Fibroblast of lung (primary cell): Measurements from ENCODE around the gene TMEM97. TPM values are rescaled to one million over a fixed set of nuclear protein-coding genes. Genes with fewer than 3 reads are reported as not detected.

ENCODE experiments used
- DNase-seq, 2 donors: peaks; one replicate each; pipeline versions ENCODE4 v3.0.0 to v3.0.0-alpha.2; 2010; ENCODE audit warnings: low read depth in 2 of 2
- H2AFZ ChIP-seq: 2 replicates; pipeline ENCODE4 v1.5.1; 2012; ENCODE audit warnings: low read length, control low read depth, inconsistent platforms
- H3K27ac ChIP-seq: 2 replicates; pipeline ENCODE4 v1.5.1; 2011; ENCODE audit warnings: low read length, control low read depth; ENCODE audit not compliant: insufficient read depth
- H3K27me3 ChIP-seq: 2 replicates; pipeline ENCODE4 v1.5.1; 2011; ENCODE audit warnings: mild to moderate bottlenecking, low read length; ENCODE audit not compliant: control insufficient read depth, insufficient read depth
- H3K36me3 ChIP-seq: 2 replicates; pipeline ENCODE4 v1.5.1; 2011; ENCODE audit warnings: low read length; ENCODE audit not compliant: control insufficient read depth, insufficient read depth
- H3K4me1 ChIP-seq: 2 replicates; pipeline ENCODE4 v1.5.1; 2011; ENCODE audit warnings: low read length; ENCODE audit not compliant: control insufficient read depth, insufficient read depth; ENCODE audit errors: extremely low read depth
- H3K4me2 ChIP-seq: 2 replicates; pipeline ENCODE4 v1.5.1; 2011; ENCODE audit warnings: low read length, control low read depth; ENCODE audit not compliant: insufficient read depth; ENCODE audit errors: extremely low read depth
- H3K4me3 ChIP-seq, 4 experiments: fragments of 200-600 bp in 1 of 4; sonication (generic) in 1 of 4; replicated peaks in 1 of 4; 2 replicates each; pipeline ENCODE4 v1.5.1; 2011 to 2016; ENCODE audit warnings: low read length in 4 of 4, low read depth in 3 of 4, mild to moderate bottlenecking in 3 of 4, control low read depth in 2 of 4, inconsistent platforms in 1 of 4, mixed read lengths in 1 of 4; ENCODE audit not compliant: insufficient read depth in 1 of 4; ENCODE audit errors: control extremely low read depth in 1 of 4
- H3K79me2 ChIP-seq: 2 replicates; pipeline ENCODE4 v1.5.1; 2012; ENCODE audit warnings: mild to moderate bottlenecking, low read length, inconsistent platforms; ENCODE audit not compliant: control insufficient read depth, insufficient read depth
- H3K9ac ChIP-seq: 2 replicates; pipeline ENCODE4 v1.5.1; 2011; ENCODE audit warnings: mild to moderate bottlenecking, low read length, control low read depth; ENCODE audit not compliant: insufficient read depth
- H3K9me3 ChIP-seq: 2 replicates; pipeline ENCODE4 v1.5.1; 2012; ENCODE audit warnings: low read depth, low read length; ENCODE audit not compliant: control insufficient read depth, insufficient read depth
- H4K20me1 ChIP-seq: 2 replicates; pipeline ENCODE4 v1.5.1; 2011; ENCODE audit warnings: low read length; ENCODE audit not compliant: control insufficient read depth, insufficient read depth; ENCODE audit errors: extremely low read depth
- EZH2 ChIP-seq: IDR thresholded peaks from 2 replicates; pipeline ENCODE4 v1.5.1; 2012; ENCODE audit warnings: low read length, control low read depth, mild to moderate bottlenecking; ENCODE audit errors: missing control alignments
- polyA plus RNA-seq, 2 donors: library from polyadenylated mRNA; depleted of rRNA in 1 of 2; stranded (reverse) in 1 of 2; unstranded in 1 of 2; fragments of >200 nt; gene quantifications; 2 replicates each; pipeline ENCODE4 v1.2.1, GENCODE V29; 2011 to 2012; ENCODE audit warnings: missing spikeins in 1 of 2
- total RNA-seq: library from RNA; depleted of rRNA; stranded (reverse); fragments of >200 nt; gene quantifications from 2 replicates; pipeline ENCODE4 v1.2.1, GENCODE V29; 2014
- TF ChIP-seq, protein P1 (sequence below), 2 donors: IDR thresholded peaks in 1 of 2; conservative IDR thresholded peaks in 1 of 2; 1 replicate in 1 of 2; 2 replicates in 1 of 2; pipeline ENCODE4 v1.5.1; 2011 to 2012; ENCODE audit warnings: low read length in 2 of 2, control low read depth in 1 of 2, inconsistent platforms in 1 of 2, low read depth in 1 of 2, mild to moderate bottlenecking in 1 of 2

The TMEM97 gene
- total and polyA plus RNA-seq, 2 donors (not counting 1 experiment from before 2014, with no cell fraction given) = 34.4 to 43.6 TPM

DNA sequence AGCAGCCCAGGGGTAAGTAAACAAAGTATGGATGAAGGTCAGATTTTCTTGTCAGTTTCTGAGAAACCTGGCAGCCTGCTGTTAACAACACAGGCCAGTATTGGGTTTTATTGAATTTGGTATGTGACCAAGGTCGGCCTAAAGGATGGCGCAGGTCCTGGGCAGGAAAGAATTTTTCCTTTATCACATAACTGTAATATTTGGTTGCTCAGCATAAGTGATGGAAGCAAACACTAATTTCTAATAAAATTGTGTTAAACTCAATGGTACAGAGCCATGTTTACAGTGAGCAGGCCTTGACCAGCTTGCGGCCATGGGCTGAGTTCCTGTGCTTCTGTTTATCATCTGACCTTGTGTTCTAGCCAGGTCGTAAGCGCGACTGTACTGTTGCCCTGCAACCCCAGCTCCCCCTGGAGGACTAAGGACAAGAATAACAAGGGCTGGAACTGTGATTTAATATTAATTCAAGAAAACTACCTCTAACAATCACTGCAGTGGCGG is 27.8 kb downstream of the TMEM97 start:
- Histone ChIP-seq H4K20me1 (no peaks in the 10 kb centered on the region), H3K4me2 (peak overlapping the region; percentile 17), H3K36me3 (peaks cover 47% of the 10 kb centered on the region), H3K9ac (no peak overlapping the region), H3K9me3 (no peaks in the 10 kb centered on the region), H2AFZ (no peak overlapping the region), H3K27me3 (no peaks in the 10 kb centered on the region), H3K27ac (peak overlapping the region; percentile 47), H3K79me2 (no peaks in the 10 kb centered on the region), H3K4me3 (no peak overlapping the region), H3K4me1 (peaks cover 17% of the 10 kb centered on the region)
- no peak for TF ChIP-seq EZH2
- TF ChIP-seq, protein P1, sequence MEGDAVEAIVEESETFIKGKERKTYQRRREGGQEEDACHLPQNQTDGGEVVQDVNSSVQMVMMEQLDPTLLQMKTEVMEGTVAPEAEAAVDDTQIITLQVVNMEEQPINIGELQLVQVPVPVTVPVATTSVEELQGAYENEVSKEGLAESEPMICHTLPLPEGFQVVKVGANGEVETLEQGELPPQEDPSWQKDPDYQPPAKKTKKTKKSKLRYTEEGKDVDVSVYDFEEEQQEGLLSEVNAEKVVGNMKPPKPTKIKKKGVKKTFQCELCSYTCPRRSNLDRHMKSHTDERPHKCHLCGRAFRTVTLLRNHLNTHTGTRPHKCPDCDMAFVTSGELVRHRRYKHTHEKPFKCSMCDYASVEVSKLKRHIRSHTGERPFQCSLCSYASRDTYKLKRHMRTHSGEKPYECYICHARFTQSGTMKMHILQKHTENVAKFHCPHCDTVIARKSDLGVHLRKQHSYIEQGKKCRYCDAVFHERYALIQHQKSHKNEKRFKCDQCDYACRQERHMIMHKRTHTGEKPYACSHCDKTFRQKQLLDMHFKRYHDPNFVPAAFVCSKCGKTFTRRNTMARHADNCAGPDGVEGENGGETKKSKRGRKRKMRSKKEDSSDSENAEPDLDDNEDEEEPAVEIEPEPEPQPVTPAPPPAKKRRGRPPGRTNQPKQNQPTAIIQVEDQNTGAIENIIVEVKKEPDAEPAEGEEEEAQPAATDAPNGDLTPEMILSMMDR (conservative IDR thresholded peaks at IDR 0.05 in 1 of 2, IDR thresholded peaks at IDR 0.05 in 1 of 2; ENCODE audit: low read depth in 1 of 2, low read length in 2 of 2) = peak; percentile 34 to 60
- peak in 1 of 2 donors; percentile 80 for DNase-seq

DNA sequence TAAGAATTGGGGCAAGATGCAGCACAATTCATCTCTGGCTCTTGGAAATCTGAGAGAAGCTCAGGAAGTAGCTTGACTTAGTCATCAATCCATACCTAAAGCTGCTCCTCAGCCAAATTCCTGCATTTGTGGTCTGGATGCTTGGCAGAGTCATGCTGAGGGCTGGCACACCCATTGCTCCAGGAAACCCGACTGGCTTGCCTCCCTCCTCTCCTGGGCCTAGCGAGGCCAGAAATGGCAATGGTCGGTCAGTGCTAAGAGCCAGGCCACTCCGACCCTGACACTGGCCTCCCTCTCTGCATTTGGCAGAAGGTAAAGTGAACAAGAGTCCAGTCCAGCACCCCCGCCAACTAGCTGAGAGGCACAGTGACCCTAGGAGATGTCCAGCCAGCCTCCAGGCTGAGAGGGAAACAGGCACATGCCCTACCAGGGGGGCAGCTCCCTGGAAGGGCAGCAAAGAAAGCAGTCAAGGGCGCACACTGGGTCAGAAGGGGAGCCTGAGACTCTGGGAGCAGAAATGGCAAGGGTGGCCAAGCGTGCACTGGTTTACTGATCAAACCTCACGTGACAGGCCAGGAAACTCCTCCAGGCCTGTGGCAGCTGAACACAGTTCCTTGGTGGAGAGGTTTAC is 28.4 kb downstream of the TMEM97 start:
- no peak for TF ChIP-seq EZH2
- TF ChIP-seq, protein P1 (conservative IDR thresholded peaks at IDR 0.05 in 1 of 2, IDR thresholded peaks at IDR 0.05 in 1 of 2; ENCODE audit: low read depth in 1 of 2, low read length in 2 of 2) = no peak
- Histone ChIP-seq H3K27ac (peak overlapping the region; percentile 72), H3K4me3 (no peak overlapping the region), H3K79me2 (no peaks in the 10 kb centered on the region), H3K9ac (no peak overlapping the region), H3K4me1 (peaks cover 17% of the 10 kb centered on the region), H3K4me2 (peak overlapping the region; percentile 26), H2AFZ (no peak overlapping the region), H4K20me1 (no peaks in the 10 kb centered on the region), H3K36me3 (peaks cover 44% of the 10 kb centered on the region), H3K9me3 (no peaks in the 10 kb centered on the region), H3K27me3 (no peaks in the 10 kb centered on the region)
- DNase-seq = peak; percentile 85 to 97

GRCh38 chr17:28348979-28349378 is 30.0 kb downstream of the TMEM97 start:
- no peak for DNase-seq
- Histone ChIP-seq H4K20me1 (no peaks in the 10 kb centered on the region), H2AFZ (no peak overlapping the region), H3K36me3 (peaks cover 41% of the 10 kb centered on the region), H3K27me3 (no peaks in the 10 kb centered on the region), H3K9ac (no peak overlapping the region), H3K4me1 (peaks cover 17% of the 10 kb centered on the region), H3K4me3 (no peak overlapping the region), H3K9me3 (no peaks in the 10 kb centered on the region), H3K4me2 (no peak overlapping the region), H3K79me2 (no peaks in the 10 kb centered on the region), H3K27ac (no peak overlapping the region)
- TF ChIP-seq, protein P1 (conservative IDR thresholded peaks at IDR 0.05 in 1 of 2, IDR thresholded peaks at IDR 0.05 in 1 of 2; ENCODE audit: low read depth in 1 of 2, low read length in 2 of 2) = no peak
- no peak for TF ChIP-seq EZH2
